ENCODE data around the gene DAP.
"Not testable (repeated sequence)": the region's sequence is repeated elsewhere in the genome, so short reads cannot be mapped to it uniquely, and the experiment has no call there.

DAP gene

DNA sequence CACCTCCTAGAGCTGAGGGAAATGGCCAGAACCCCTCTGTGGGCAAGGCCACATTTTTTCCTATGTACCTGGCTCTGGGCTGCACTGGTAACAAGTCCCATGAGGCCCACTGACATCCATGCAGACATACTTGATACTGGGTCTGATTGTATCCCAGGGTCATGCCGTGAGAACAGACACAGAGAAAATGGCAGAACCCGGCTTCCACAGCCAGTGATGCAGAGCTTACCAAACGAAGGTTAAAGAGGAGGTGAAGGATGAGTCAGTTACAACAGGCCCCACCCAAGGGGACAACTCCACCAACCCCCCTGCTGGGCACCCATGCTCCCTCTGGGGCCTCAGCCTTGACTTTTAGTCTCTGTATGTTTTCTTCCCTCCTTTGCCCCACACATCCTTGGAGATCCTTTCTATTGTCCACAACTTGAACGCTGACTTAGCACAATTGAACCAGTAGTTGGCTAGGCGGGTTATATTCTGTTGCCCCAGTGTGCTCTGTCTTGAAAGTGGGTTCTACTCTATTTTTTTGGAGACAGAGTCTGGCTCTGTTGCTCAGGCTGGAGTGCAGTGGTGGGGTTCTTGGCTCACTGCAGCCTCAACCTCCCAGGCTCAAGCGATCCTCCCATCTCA, 93.5 kb downstream of the DAP start:
- H3K4me3 ChIP-seq (ENCODE audit: low read depth, low read length) = no peak overlapping the region
- no peak for TF ChIP-seq CTCF (conservative IDR thresholded peaks at IDR 0.05; ENCODE audit: low read depth, low read length)
- no peak for DNase-seq (ENCODE audit: low read depth)

GRCh38 chr5:10666531-10667299, 94.3 kb downstream of the DAP start:
- DNase-seq (ENCODE audit: low read depth) = no peak
- no peak for TF ChIP-seq CTCF (conservative IDR thresholded peaks at IDR 0.05; ENCODE audit: low read depth, low read length)

GRCh38 chr5:10665799-10666198, 95.2 kb downstream of the DAP start:
- H3K4me3 ChIP-seq (ENCODE audit: low read depth, low read length) = no peak overlapping the region
- TF ChIP-seq CTCF (conservative IDR thresholded peaks at IDR 0.05; ENCODE audit: low read depth, low read length) = no peak
- no peak for DNase-seq (ENCODE audit: low read depth)

More at GRCh38 chr5:10666531-10667299, 94.3 kb downstream of the DAP start:
- H3K4me3 ChIP-seq (ENCODE audit: low read depth, low read length) = no peak overlapping the region

DNA sequence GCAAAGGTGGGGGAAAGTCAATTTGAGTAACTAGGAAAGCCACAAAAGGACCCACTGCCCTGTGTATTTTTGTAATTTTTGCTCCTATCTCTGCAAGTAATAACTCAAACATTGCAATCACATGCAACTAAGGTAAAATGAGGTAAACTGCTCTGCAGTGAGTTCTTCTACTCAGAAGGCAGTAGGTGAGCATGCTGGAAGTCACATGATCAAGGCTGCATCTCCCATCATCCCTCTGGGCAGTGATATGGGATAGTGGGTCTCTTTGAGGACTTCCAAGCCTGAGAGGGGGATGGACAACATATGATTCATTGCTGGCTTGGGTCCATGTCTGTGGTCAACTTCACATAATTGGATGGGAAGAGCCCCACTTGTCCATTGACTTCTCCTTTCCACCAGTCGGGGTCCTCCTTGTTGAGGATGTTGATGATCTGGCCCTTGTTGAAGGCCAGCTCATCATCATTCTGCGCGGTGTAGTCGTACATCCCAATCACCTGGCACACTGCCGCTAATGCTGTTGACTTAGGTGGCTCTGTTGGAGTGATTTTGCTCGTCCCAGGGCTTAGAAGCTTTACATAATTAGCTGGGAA, 96.8 kb downstream of the DAP start:
- H3K4me3 ChIP-seq (ENCODE audit: low read depth, low read length) = not testable (repeated sequence)
- peak; percentile 39 for DNase-seq (ENCODE audit: low read depth)

DNA sequence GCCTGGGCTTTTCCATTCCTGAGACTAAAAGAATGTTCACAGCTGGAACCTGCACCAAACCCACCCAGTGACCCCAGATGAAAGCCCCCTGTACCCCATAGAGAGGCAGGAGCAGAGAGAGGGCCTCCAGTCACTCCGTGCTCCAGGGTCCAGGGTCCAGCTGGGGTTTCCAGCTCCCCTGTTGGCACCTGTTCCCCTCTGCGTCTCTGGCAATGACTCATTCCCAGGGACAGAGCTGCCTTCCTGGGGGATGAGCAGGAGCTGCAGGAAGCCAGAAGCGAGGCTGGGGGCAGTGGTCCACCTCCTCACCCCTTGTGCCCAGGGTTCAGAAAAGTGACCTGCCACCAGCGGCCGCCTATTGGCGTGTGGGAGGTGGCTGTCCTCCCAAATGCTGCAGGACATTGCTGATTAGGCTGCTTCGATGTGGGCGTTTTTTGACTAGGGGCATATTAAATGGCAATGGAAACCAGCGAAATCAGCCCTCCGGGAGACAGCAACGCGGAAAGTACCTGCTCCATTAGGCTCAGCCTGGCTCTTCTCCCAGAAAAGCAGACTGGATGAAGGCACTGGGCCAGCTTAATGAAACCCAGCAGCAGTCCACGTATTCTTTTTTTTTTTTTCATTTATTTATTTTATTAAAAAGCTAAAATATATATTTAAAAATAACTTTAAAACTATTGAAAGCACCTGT, 97.4 kb downstream of the DAP start:
- peak; percentile 55 for DNase-seq (ENCODE audit: low read depth)
- no peak for TF ChIP-seq CTCF (conservative IDR thresholded peaks at IDR 0.05; ENCODE audit: low read depth, low read length)

GRCh38 chr5:10662661-10663488, 98.2 kb downstream of the DAP start:
- no peak for DNase-seq (ENCODE audit: low read depth)
- no peak for TF ChIP-seq CTCF (conservative IDR thresholded peaks at IDR 0.05; ENCODE audit: low read depth, low read length)
- H3K4me3 ChIP-seq (ENCODE audit: low read depth, low read length) = no peak overlapping the region

More for the DNA sequence above, 97.4 kb downstream of the DAP start:
- H3K4me3 ChIP-seq (ENCODE audit: low read depth, low read length) = no peak overlapping the region
